PC-9 (cell line): Measurements from ENCODE around the gene GNL3L.

Experiments used
- CTCF ChIP-seq: fragments of 200-600 bp; sonication (generic); conservative IDR thresholded peaks from 2 replicates; pipeline ENCODE4 v1.6.1; 2017; ENCODE audit warnings: mixed run types, antibody characterized with exemption, mild to moderate bottlenecking, moderate library complexity
- EZH2 ChIP-seq: fragments of 200-600 bp; sonication (generic); IDR thresholded peaks from 2 replicates; pipeline ENCODE4 v1.8.0; 2017; ENCODE audit warnings: antibody characterized with exemption, low read depth

DNA sequence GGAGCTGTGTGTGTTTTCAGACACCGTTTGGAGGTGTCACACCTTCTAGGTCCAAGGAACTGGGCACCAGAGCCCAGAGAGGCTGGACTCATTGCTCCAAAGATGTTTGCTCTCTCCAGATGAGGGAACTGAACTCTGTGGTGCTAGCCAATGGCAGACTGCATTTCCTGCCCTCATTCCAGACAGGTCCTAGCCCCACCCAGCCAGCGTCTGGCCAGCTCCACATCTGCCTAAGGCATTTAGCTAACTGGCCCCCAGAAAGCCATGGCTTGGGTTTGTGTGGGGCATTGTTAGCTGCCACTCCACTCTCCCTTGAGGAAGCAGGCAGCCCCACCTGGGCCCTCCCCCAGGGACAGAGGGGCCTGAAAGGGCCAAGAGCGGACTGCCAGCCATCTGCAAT, 45.4 kb upstream of the GNL3L start:
- TF ChIP-seq CTCF (no peak), EZH2 (no peak)
